GM12878 (cell line): ENCODE data around the gene MOK. TPM values are rescaled to one million over a fixed set of nuclear protein-coding genes. Genes with fewer than 3 reads are reported as not detected.

ENCODE experiments used
- ATAC-seq: fragments of 200-7000 bp; cut with Tn5 transposase; 3 replicates; pipeline ENCODE4 v1.9.1; 2020; ENCODE audit warnings: mild to moderate bottlenecking, moderate library complexity
- BruUV-seq: library from RNA; stranded (reverse); fragments of 400-500 nt; replicated peaks from 2 replicates; lab custom pipeline; 2021; lab: Mats Ljungman, UMichigan
- CTCF ChIA-PET: fragments of 300-600 bp; sonication (Branson Sonifier 250); formaldehyde crosslinking; extraction: SDS; loops from one replicate; lab custom pipeline; 2021; ENCODE audit warnings: inconsistent platforms; lab: Yijun Ruan, JAX
- POLR2A ChIA-PET: fragments of 350-600 bp; formaldehyde crosslinking; extraction: SDS; loops from one replicate; lab custom pipeline; 2021; ENCODE audit warnings: inconsistent platforms; lab: Charles Lee
- RAD21 ChIA-PET: fragments of 300-600 bp; sonication (Branson Sonifier 250); formaldehyde crosslinking; loops from one replicate; lab custom pipeline; 2023; ENCODE audit warnings: antibody characterized with exemption; ENCODE audit not compliant: unreplicated experiment; lab: Charles Lee
- SMC1A ChIA-PET: fragments of 300-600 bp; sonication (Branson Sonifier 250); formaldehyde crosslinking; loops from one replicate; lab custom pipeline; 2023; ENCODE audit not compliant: unreplicated experiment, uncharacterized antibody; lab: Charles Lee
- DNase-seq: peaks from one replicate; pipeline ENCODE4 v3.0.0-alpha.2; 2011; ENCODE audit warnings: low read depth, low spot score
- FAIRE-seq: peaks from 3 replicates; lab custom pipeline; 2011; peaks lifted over from hg19 to GRCh38; lab: Jason Lieb, UNC
- H2AFZ ChIP-seq: 2 replicates; pipeline ENCODE4 v1.6.0; 2011; ENCODE audit warnings: low read depth, low read length, control low read depth; ENCODE audit not compliant: control insufficient read depth
- H3K27ac ChIP-seq: 2 replicates; pipeline ENCODE4 v1.5.1; 2011; ENCODE audit warnings: control low read depth; ENCODE audit not compliant: control insufficient read depth, insufficient read depth
- H3K27me3 ChIP-seq, 2 experiments: replicated peaks in 1 of 2; 2 replicates each; pipeline versions ENCODE4 v1.6.0 to v1.6.1; 2011; ENCODE audit warnings: low read length in 1 of 2; ENCODE audit not compliant: control insufficient read depth in 2 of 2, insufficient read depth in 2 of 2
- H3K36me3 ChIP-seq, 2 experiments: 2 replicates each; pipeline ENCODE4 v1.5.1; 2011; ENCODE audit warnings: low read length in 1 of 2; ENCODE audit not compliant: control insufficient read depth in 2 of 2, insufficient read depth in 2 of 2
- H3K4me1 ChIP-seq: 2 replicates; pipeline ENCODE4 v1.6.1; 2011; ENCODE audit warnings: mild to moderate bottlenecking, low read length, moderate library complexity, mixed read lengths; ENCODE audit not compliant: control insufficient read depth, insufficient read depth
- H3K4me2 ChIP-seq: 2 replicates; pipeline ENCODE4 v1.6.0; 2011; ENCODE audit warnings: control low read depth; ENCODE audit not compliant: control insufficient read depth, insufficient read depth
- H3K4me3 ChIP-seq: fragments of 200-600 bp; sonication (generic); 2 replicates; pipeline ENCODE4 v1.5.1; 2016
- H3K79me2 ChIP-seq: 2 replicates; pipeline ENCODE4 v1.6.0; 2011; ENCODE audit warnings: low read length; ENCODE audit not compliant: control insufficient read depth, insufficient read depth
- H3K9ac ChIP-seq: 2 replicates; pipeline ENCODE4 v1.8.0; 2011; ENCODE audit warnings: low read length, control low read depth, mixed read lengths; ENCODE audit not compliant: control insufficient read depth, insufficient read depth
- H3K9me3 ChIP-seq: replicated peaks from 3 replicates; pipeline ENCODE4 v1.5.1; 2011; ENCODE audit warnings: mild to moderate bottlenecking, low read length; ENCODE audit not compliant: control insufficient read depth, insufficient read depth
- H4K20me1 ChIP-seq: 2 replicates; pipeline ENCODE4 v1.6.0; 2011; ENCODE audit not compliant: control insufficient read depth, insufficient read depth
- CUX1 ChIP-seq: IDR thresholded peaks from 2 replicates; pipeline ENCODE4 v1.6.1; 2012; ENCODE audit warnings: improper control_type of control experiment, low read depth, low read length; ENCODE audit not compliant: insufficient replicate concordance
- ESRRA ChIP-seq: IDR thresholded peaks from 2 replicates; pipeline ENCODE4 v1.6.1; 2012; ENCODE audit warnings: mild to moderate bottlenecking, low read length, improper control_type of control experiment
- PML ChIP-seq: IDR thresholded peaks from 2 replicates; pipeline ENCODE4 v1.6.1; 2012; ENCODE audit warnings: low read length, inconsistent platforms
- POLR2AphosphoS5 ChIP-seq: IDR thresholded peaks from 2 replicates; pipeline ENCODE4 v1.6.1; 2011; ENCODE audit warnings: mild to moderate bottlenecking, low read length, inconsistent platforms
- SIX5 ChIP-seq: IDR thresholded peaks from 2 replicates; pipeline ENCODE4 v1.6.1; 2011; ENCODE audit warnings: mild to moderate bottlenecking, low read depth, low read length, moderate library complexity; ENCODE audit not compliant: severe bottlenecking
- SMARCA5 ChIP-seq: fragments of 450-650 bp; IDR thresholded peaks from 2 replicates; pipeline ENCODE4 v1.6.1; 2017; ENCODE audit warnings: mild to moderate bottlenecking
- TAF1 ChIP-seq: IDR thresholded peaks from 2 replicates; pipeline ENCODE4 v1.6.1; 2011; ENCODE audit warnings: mild to moderate bottlenecking, low read depth, low read length, borderline replicate concordance
- WGBS: methylation state at CpG from one replicate; pipeline ENCODE4 v1.1.6; 2016; ENCODE audit warnings: low lambda C conversion rate; ENCODE audit not compliant: insufficient replicate concordance, insufficient coverage; ENCODE audit errors: missing lambda C conversion rate; 5-methylcytosine and 5-hydroxymethylcytosine counted together
- in situ Hi-C: fragments of 300-500 bp; cut with MboI; formaldehyde crosslinking; loops from 9 replicates; pipeline ENCODE4 v1.14.3; 2018; ENCODE audit warnings: mixed read lengths
- intact Hi-C: fragments of 100-400 bp; cut with micrococcal nuclease; formaldehyde crosslinking; loops from one replicate; pipeline ENCODE4 v1.14.2; 2022; ENCODE audit not compliant: unreplicated experiment
- polyA plus RNA-seq, 11 experiments: library from polyadenylated mRNA; depleted of rRNA in 4 of 11; unstranded in 6 of 11; stranded (reverse) in 5 of 11; fragments of >200 nt; fragmentation: Nextera tagmentation in 4 of 11; fragmentation: Illumina TruSeq in 1 of 11; extraction: Ambion mirVana in 4 of 11; extraction: Trizol in 1 of 11; gene quantifications; 1 replicate in 1 of 11; 2 replicates in 10 of 11; pipeline versions ENCODE4 v1.2.1 to v1.2.3, GENCODE V29; 2011 to 2016; ENCODE audit warnings: inconsistent platforms in 2 of 11, missing spikeins in 2 of 11, low read depth in 1 of 11
- total RNA-seq, 4 experiments: library from RNA; depleted of rRNA in 3 of 4; stranded (reverse); fragments of >200 nt in 3 of 4; fragmentation: Illumina TruSeq in 1 of 4; extraction: Trizol in 1 of 4; gene quantifications; 2 replicates each; pipeline versions ENCODE4 v1.2.1 to v1.2.3, GENCODE V29; 2013 to 2021

The MOK gene
- total and polyA plus RNA-seq, 10 of the 15 experiments (the other 5 are each of a cell fraction or from before 2014, with no cell fraction given): 0.10 to 3.0 (median 1.4) TPM

GRCh38 chr14:102333795-102334705 is 29.1 kb upstream of the MOK start (continued):
- TF ChIP-seq POLR2AphosphoS5 (no peak), SMARCA5 (no peak), PML (no peak), SIX5 (no peak), TAF1 (no peak)

GRCh38 chr14:102333390-102333789 is 28.4 kb upstream of the MOK start:
- Histone ChIP-seq H3K79me2 (no peaks in the 10 kb centered on the region), H3K9me3 (no peaks in the 10 kb centered on the region), H3K4me2 (no peak overlapping the region), H3K9ac (no peak overlapping the region), H3K27ac (no peak overlapping the region), H3K4me3 (no peak overlapping the region), H2AFZ (no peak overlapping the region), H4K20me1 (no peaks in the 10 kb centered on the region), H3K27me3 (no peaks in the 10 kb centered on the region), H3K36me3 (no peaks in the 10 kb centered on the region; a peak in 2 of 4 replicates), H3K4me1 (no peaks in the 10 kb centered on the region)
- DNase-seq: no peak
- FAIRE-seq: no peak
- ChIA-PET SMC1A (no interaction called here), POLR2A (no interaction called here), RAD21 (no interaction called here), CTCF (interaction anchor here (0.7 kb wide), 1 partner anchor 19 kb away, joined by 3 read pairs; no protein-coding TSS in a partner anchor)
- BruUV-seq: no TSS peak
- no peak for ATAC-seq
- intact Hi-C loops: no loop called here
- TF ChIP-seq ESRRA: no peak
- no peak for TF ChIP-seq CUX1
- 89% methylated on average over 7 of the region's 7 CpGs for WGBS
- in situ Hi-C loops: no loop called here
